ENCODE measurements around the gene SDK1.

Gene SDK1

DNA sequence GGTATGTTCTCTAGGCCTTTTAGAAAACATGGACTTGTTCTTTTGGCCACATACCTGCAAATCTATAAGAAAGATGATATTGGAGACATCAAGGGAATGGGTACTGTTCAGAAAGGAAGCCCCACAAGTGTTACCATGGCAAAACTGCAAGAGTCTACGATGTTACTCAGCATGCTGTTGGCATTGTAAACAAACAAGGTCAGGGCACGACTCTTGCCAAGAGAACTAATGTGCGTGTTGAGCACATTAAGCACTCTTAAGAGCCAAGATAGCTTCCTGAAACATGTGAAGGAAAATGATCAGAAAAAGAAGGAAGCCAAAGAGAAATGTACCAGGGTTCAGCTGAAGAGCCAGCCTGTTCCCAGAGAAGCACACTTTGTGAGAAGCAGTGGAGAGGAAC lies 37.1 kb downstream of the SDK1 start:
- H3K27ac Mint-ChIP-seq: no peak overlapping the region
- no peak for TF ChIP-seq CTCF (IDR thresholded peaks at IDR 0.05; ENCODE audit: unreplicated experiment in 3 of 3)
- H3K36me3 Mint-ChIP-seq (ENCODE audit: low read depth): no peaks in the 10 kb centered on the region
- H3K4me1 Mint-ChIP-seq: no peaks in the 10 kb centered on the region
- no peak overlapping the region for H3K4me3 Mint-ChIP-seq
- peaks cover 6% of the 10 kb centered on the region for H3K9me3 Mint-ChIP-seq
- peaks cover 3% of the 10 kb centered on the region for H3K27me3 Mint-ChIP-seq (ENCODE audit: low read depth)

GRCh38 chr7:3345699-3346481 lies 44.8 kb downstream of the SDK1 start:
- no peaks in the 10 kb centered on the region for H3K36me3 Mint-ChIP-seq (ENCODE audit: low read depth)
- no peak overlapping the region for H3K27ac Mint-ChIP-seq
- H3K27me3 Mint-ChIP-seq (ENCODE audit: low read depth): no peaks in the 10 kb centered on the region
- H3K9me3 Mint-ChIP-seq: peaks cover 3% of the 10 kb centered on the region
- TF ChIP-seq CTCF (IDR thresholded peaks at IDR 0.05; ENCODE audit: unreplicated experiment in 3 of 3): no peak
- H3K4me3 Mint-ChIP-seq: no peak overlapping the region
- no peaks in the 10 kb centered on the region for H3K4me1 Mint-ChIP-seq

- H3K4me1 Mint-ChIP-seq: no peaks in the 10 kb centered on the region
These were observed 48.1 kb downstream of the SDK1 start for GRCh38 chr7:3349126-3349525.

GRCh38 chr7:3356173-3356572 lies 55.1 kb downstream of the SDK1 start:
- TF ChIP-seq CTCF (IDR thresholded peaks at IDR 0.05; ENCODE audit: unreplicated experiment in 3 of 3): no peak
- Mint-ChIP-seq H3K4me3 (no peak overlapping the region), H3K27ac (no peak overlapping the region), H3K36me3 (ENCODE audit: low read depth) (no peaks in the 10 kb centered on the region), H3K4me1 (no peaks in the 10 kb centered on the region), H3K9me3 (peaks cover 3% of the 10 kb centered on the region), H3K27me3 (ENCODE audit: low read depth) (no peaks in the 10 kb centered on the region)

More at GRCh38 chr7:3349126-3349525, 48.1 kb downstream of the SDK1 start:
- H3K9me3 Mint-ChIP-seq: no peaks in the 10 kb centered on the region
- no peaks in the 10 kb centered on the region for H3K27me3 Mint-ChIP-seq (ENCODE audit: low read depth)
- H3K36me3 Mint-ChIP-seq (ENCODE audit: low read depth): no peaks in the 10 kb centered on the region
- no peak for TF ChIP-seq CTCF (IDR thresholded peaks at IDR 0.05; ENCODE audit: unreplicated experiment in 3 of 3)
- H3K27ac Mint-ChIP-seq: no peak overlapping the region
- H3K4me3 Mint-ChIP-seq: no peak overlapping the region

DNA sequence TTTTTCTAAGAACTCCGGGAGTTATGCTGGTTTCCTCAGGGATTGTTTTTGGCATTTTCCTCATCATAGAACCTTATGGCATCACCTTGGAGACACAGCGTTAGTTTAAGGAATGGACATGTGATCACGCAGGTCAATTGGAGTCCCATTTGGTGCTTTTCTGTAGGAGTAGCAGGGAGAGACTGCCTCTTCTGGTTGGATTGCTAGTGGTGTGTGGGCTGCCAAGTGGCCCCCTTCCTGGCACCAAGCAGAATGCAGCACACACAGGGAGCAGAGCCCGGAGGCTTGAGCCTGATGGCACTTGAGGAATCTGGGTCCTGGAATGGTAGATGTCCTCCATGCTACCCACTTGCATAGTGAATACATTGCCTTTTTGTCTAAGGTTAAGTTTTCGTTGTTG lies 57.9 kb downstream of the SDK1 start:
- Mint-ChIP-seq H3K27me3 (ENCODE audit: low read depth) (no peaks in the 10 kb centered on the region), H3K36me3 (ENCODE audit: low read depth) (no peaks in the 10 kb centered on the region), H3K9me3 (peaks cover 3% of the 10 kb centered on the region), H3K4me1 (no peaks in the 10 kb centered on the region), H3K27ac (no peak overlapping the region), H3K4me3 (no peak overlapping the region)
- no peak for TF ChIP-seq CTCF (IDR thresholded peaks at IDR 0.05; ENCODE audit: unreplicated experiment in 3 of 3)

DNA sequence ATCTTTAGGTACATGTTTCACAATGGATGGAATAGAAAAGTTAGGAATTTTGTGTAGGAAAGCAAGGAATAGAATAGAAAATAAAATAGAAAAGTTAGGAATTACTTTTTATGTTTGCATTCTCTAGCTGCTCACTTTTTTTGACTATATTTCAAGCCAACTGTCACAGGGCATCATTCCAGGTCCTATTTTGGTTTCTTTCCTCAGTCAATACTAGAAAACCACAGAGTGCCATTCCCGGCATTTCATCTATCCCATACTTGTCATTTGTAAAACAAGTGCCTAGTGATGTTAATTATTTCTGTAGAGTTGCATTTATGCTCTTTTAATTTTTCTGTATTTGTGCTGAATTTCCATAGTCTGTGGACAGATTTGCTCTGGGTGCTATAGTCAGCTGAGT lies 66.2 kb downstream of the SDK1 start:
- TF ChIP-seq CTCF (IDR thresholded peaks at IDR 0.05; ENCODE audit: unreplicated experiment in 3 of 3): no peak
- H3K36me3 Mint-ChIP-seq (ENCODE audit: low read depth): no peaks in the 10 kb centered on the region
- H3K4me1 Mint-ChIP-seq: peaks cover 10% of the 10 kb centered on the region
- H3K27ac Mint-ChIP-seq: no peak overlapping the region
- H3K4me3 Mint-ChIP-seq: no peak overlapping the region
- H3K9me3 Mint-ChIP-seq: peaks cover 4% of the 10 kb centered on the region
- H3K27me3 Mint-ChIP-seq (ENCODE audit: low read depth): no peaks in the 10 kb centered on the region

Data from nephron (organoid).